Large intestine (tissue), 3 donors: ENCODE results near the gene SH2D4B. TPM values are rescaled to one million over a fixed set of nuclear protein-coding genes. Genes with fewer than 3 reads are reported as not detected.

ENCODE experiments used
- DNase-seq, 2 donors: peaks; one replicate each; pipeline versions ENCODE4 v3.0.0 to v3.0.0-alpha.2; 2013
- H3K27ac ChIP-seq: one replicate; pipeline ENCODE4 v1.5.1; 2013; ENCODE audit warnings: low read length
- H3K27me3 ChIP-seq: 2 replicates; pipeline ENCODE4 v1.6.1; 2013; ENCODE audit warnings: low read length; ENCODE audit not compliant: control insufficient read depth, insufficient read depth
- H3K36me3 ChIP-seq: 2 replicates; pipeline ENCODE4 v1.6.1; 2013; ENCODE audit warnings: low read length; ENCODE audit not compliant: control insufficient read depth, insufficient read depth
- H3K4me1 ChIP-seq: one replicate; pipeline ENCODE4 v1.6.1; 2013; ENCODE audit warnings: low read length; ENCODE audit not compliant: control insufficient read depth, insufficient read depth
- H3K4me3 ChIP-seq: one replicate; pipeline ENCODE4 v1.5.1; 2013; ENCODE audit warnings: low read length
- H3K9me3 ChIP-seq: one replicate; pipeline ENCODE4 v1.6.1; 2013; ENCODE audit warnings: mild to moderate bottlenecking, low read depth, low read length, moderate library complexity; ENCODE audit not compliant: control insufficient read depth
- WGBS: methylation state at CpG from one replicate; pipeline ENCODE4 v1.1.5; 2013; ENCODE audit warnings: low lambda C conversion rate; ENCODE audit not compliant: insufficient coverage; 5-methylcytosine and 5-hydroxymethylcytosine counted together
- polyA plus RNA-seq: library from polyadenylated mRNA; unstranded; fragments of 120-200 nt; gene quantifications from one replicate; pipeline ENCODE4 v1.2.1, GENCODE V29; 2013

SH2D4B gene
- polyA plus RNA-seq, 1 donor, result 0.01 TPM

DNA sequence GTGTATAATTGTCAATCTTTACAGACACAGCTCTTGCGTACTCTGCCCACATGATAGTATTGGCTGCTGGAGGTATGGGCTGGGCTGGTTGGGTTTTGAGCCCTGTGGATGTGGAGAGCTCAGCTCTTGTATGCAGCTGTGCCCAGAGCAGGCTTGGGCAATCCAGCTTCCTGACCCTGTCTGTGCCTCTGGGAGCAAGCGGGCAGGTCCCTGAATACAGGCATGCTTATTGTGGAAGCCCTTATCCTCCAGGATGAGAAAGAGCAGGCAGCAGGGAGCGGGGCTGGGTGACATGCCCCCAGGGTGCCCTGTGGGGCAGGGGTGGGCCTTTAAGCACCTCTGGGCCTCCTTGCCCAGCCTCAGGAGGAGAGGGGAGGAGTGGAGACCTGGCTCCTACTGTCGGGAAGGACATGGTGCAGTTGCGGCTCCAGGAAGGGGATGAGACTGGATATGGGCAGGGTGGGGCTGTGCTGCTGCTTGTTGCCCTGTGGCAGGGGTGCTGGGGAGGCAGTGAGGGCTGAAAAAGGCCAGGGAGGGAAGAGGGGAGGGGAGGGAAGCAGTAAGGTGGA is 32.7 kb upstream of the SH2D4B start:
- Histone ChIP-seq H3K4me1 (peaks cover 72% of the 10 kb centered on the region), H3K9me3 (no peaks in the 10 kb centered on the region), H3K36me3 (peaks cover 32% of the 10 kb centered on the region), H3K27ac (peak overlapping the region; percentile 82), H3K4me3 (no peak overlapping the region), H3K27me3 (no peaks in the 10 kb centered on the region)
- DNase-seq, result no peak
- WGBS, result no CpG with 5 or more reads among the region's 5 CpGs

- Histone ChIP-seq H3K9me3 (no peaks in the 10 kb centered on the region), H3K36me3 (peaks cover 36% of the 10 kb centered on the region), H3K4me1 (peaks cover 61% of the 10 kb centered on the region), H3K27me3 (no peaks in the 10 kb centered on the region), H3K27ac (peak overlapping the region; percentile 82), H3K4me3 (no peak overlapping the region)
- DNase-seq, result peak in 1 of 2 donors; percentile 72
- WGBS, result 35% methylated on average over 4 of the region's 6 CpGs
Measured at GRCh38 chr10:80506189-80506575, 31.5 kb upstream of the SH2D4B start.

DNA sequence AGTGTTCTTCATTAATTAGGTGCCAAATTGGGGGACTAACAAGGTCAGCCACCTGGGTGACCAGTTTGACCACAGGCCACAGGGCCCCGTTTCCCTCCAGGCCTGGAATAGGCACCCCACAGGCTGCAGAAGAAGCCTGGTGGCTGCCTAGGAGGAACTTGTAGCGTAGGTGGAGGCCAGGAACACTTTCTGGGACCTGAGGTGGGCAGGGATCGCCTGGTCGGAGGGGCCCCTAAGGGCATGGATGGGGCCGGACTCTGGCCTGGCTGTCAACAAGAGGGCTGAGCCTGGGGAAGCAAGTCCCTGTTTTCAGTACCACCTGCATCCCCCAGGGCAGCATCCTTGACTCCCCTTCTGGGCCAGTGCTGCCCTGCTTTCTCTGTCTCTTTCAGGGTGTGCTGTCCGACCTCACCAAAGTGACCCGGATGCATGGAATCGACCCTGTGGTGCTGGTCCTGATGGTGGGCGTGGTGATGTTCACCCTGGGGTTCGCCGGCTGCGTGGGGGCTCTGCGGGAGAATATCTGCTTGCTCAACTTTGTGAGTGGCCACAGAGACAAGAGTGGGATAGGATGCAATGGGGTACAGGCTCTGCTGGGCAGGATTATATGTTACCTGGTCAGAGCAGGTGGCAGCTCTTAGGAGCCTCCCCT is 30.7 kb upstream of the SH2D4B start:
- Histone ChIP-seq H3K4me1 (peaks cover 53% of the 10 kb centered on the region), H3K9me3 (no peaks in the 10 kb centered on the region), H3K36me3 (peaks cover 40% of the 10 kb centered on the region), H3K27me3 (no peaks in the 10 kb centered on the region), H3K27ac (peak overlapping the region; percentile 25), H3K4me3 (no peak overlapping the region)
- WGBS, result no CpG with 5 or more reads among the region's 13 CpGs
- no peak for DNase-seq

GRCh38 chr10:80509108-80509402 is 28.6 kb upstream of the SH2D4B start:
- Histone ChIP-seq H3K4me3 (no peak overlapping the region), H3K27me3 (no peaks in the 10 kb centered on the region), H3K9me3 (no peaks in the 10 kb centered on the region), H3K4me1 (peaks cover 33% of the 10 kb centered on the region), H3K27ac (no peak overlapping the region), H3K36me3 (peaks cover 61% of the 10 kb centered on the region)
- no CpG with 5 or more reads among the region's 8 CpGs for WGBS
- DNase-seq, result no peak

GRCh38 chr10:80509403-80510161 is 28.1 kb upstream of the SH2D4B start:
- peaks cover 28% of the 10 kb centered on the region for H3K4me1 ChIP-seq
- no peaks in the 10 kb centered on the region for H3K9me3 ChIP-seq
- no peaks in the 10 kb centered on the region for H3K27me3 ChIP-seq
- DNase-seq, result no peak
- no peak overlapping the region for H3K27ac ChIP-seq
- peaks cover 66% of the 10 kb centered on the region for H3K36me3 ChIP-seq
- no peak overlapping the region for H3K4me3 ChIP-seq
- WGBS, result no CpG with 5 or more reads among the region's 18 CpGs

- Histone ChIP-seq H3K9me3 (no peaks in the 10 kb centered on the region), H3K4me3 (no peak overlapping the region), H3K36me3 (peaks cover 83% of the 10 kb centered on the region), H3K4me1 (peaks cover 4% of the 10 kb centered on the region), H3K27me3 (no peaks in the 10 kb centered on the region), H3K27ac (no peak overlapping the region)
- 60% methylated on average over 1 of the region's 10 CpGs for WGBS
- DNase-seq, result no peak
Measured at GRCh38 chr10:80512031-80512526, 25.6 kb upstream of the SH2D4B start.

- H3K4me3 ChIP-seq, result no peak overlapping the region
- no peak for DNase-seq
- no peaks in the 10 kb centered on the region for H3K4me1 ChIP-seq
- H3K27me3 ChIP-seq, result no peaks in the 10 kb centered on the region
- H3K9me3 ChIP-seq, result no peaks in the 10 kb centered on the region
- WGBS, result no CpG with 5 or more reads among the region's 6 CpGs
- H3K27ac ChIP-seq, result no peak overlapping the region
- H3K36me3 ChIP-seq, result peaks cover 90% of the 10 kb centered on the region
Measured at GRCh38 chr10:80513106-80513505, 24.6 kb upstream of the SH2D4B start.

DNA sequence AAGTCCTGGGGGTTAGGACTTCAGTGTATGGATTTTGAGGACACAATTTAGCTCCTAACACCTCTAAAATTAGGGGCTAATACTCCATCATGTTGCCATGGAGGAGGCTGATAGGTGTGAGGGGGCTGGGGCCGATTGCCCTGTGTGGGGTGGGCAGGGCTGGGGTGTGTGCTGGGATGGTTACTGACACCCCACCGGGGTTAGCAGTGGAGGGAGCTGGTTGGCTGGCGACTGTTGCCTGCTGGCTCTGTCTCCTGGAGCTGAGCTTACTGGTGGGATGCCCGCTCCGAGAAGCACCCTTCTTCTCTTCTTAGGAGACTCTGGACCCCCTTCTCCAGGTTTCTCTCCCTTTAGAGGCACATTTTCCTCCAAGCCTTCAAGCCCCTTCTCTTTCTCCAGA is 22.2 kb upstream of the SH2D4B start:
- Histone ChIP-seq H3K9me3 (no peaks in the 10 kb centered on the region), H3K36me3 (peaks cover 94% of the 10 kb centered on the region), H3K4me1 (no peaks in the 10 kb centered on the region), H3K4me3 (no peak overlapping the region), H3K27ac (no peak overlapping the region), H3K27me3 (no peaks in the 10 kb centered on the region)
- 80% methylated on average over 1 of the region's 5 CpGs for WGBS
- no peak for DNase-seq

GRCh38 chr10:80515941-80516340 is 21.8 kb upstream of the SH2D4B start:
- Histone ChIP-seq H3K36me3 (peaks cover 95% of the 10 kb centered on the region), H3K4me1 (no peaks in the 10 kb centered on the region), H3K4me3 (no peak overlapping the region), H3K9me3 (no peaks in the 10 kb centered on the region), H3K27ac (no peak overlapping the region), H3K27me3 (no peaks in the 10 kb centered on the region)
- no CpG with 5 or more reads among the region's 12 CpGs for WGBS
- no peak for DNase-seq

- no peaks in the 10 kb centered on the region for H3K4me1 ChIP-seq
Measured at GRCh38 chr10:80516506-80517075, 21.1 kb upstream of the SH2D4B start.

More at GRCh38 chr10:80516506-80517075, 21.1 kb upstream of the SH2D4B start:
- no peaks in the 10 kb centered on the region for H3K27me3 ChIP-seq
- no peak overlapping the region for H3K4me3 ChIP-seq
- no peak overlapping the region for H3K27ac ChIP-seq
- no CpG with 5 or more reads among the region's 6 CpGs for WGBS
- no peak for DNase-seq
- peaks cover 94% of the 10 kb centered on the region for H3K36me3 ChIP-seq
- H3K9me3 ChIP-seq, result no peaks in the 10 kb centered on the region
